ENCODE data around the gene PRMT7.

PRMT7 gene

GRCh38 chr16:68401871-68402747 lies 91.3 kb downstream of the PRMT7 start:
- TF ChIP-seq CTCF (conservative IDR thresholded peaks at IDR 0.05; ENCODE audit: low read length), result no peak
- H3K4me3 ChIP-seq (ENCODE audit: low read length), result no peak overlapping the region
- DNase-seq (ENCODE audit: low read depth), result peak; percentile 75

- H3K4me3 ChIP-seq (ENCODE audit: low read length), result no peak overlapping the region
- no peak for TF ChIP-seq CTCF (conservative IDR thresholded peaks at IDR 0.05; ENCODE audit: low read length)
- DNase-seq (ENCODE audit: low read depth), result no peak
Measured at GRCh38 chr16:68402748-68403040, 91.9 kb downstream of the PRMT7 start.

GRCh38 chr16:68403177-68403576 lies 92.4 kb downstream of the PRMT7 start:
- no peak for TF ChIP-seq CTCF (conservative IDR thresholded peaks at IDR 0.05; ENCODE audit: low read length)
- H3K4me3 ChIP-seq (ENCODE audit: low read length), result no peak overlapping the region
- no peak for DNase-seq (ENCODE audit: low read depth)

- no peak for DNase-seq (ENCODE audit: low read depth)
- no peak overlapping the region for H3K4me3 ChIP-seq (ENCODE audit: low read length)
- TF ChIP-seq CTCF (conservative IDR thresholded peaks at IDR 0.05; ENCODE audit: low read length), result no peak
Measured at GRCh38 chr16:68403704-68404103, 92.9 kb downstream of the PRMT7 start.

- no peak for TF ChIP-seq CTCF (conservative IDR thresholded peaks at IDR 0.05; ENCODE audit: low read length)
- no peak for DNase-seq (ENCODE audit: low read depth)
- no peak overlapping the region for H3K4me3 ChIP-seq (ENCODE audit: low read length)
Measured at GRCh38 chr16:68404736-68405345, 94.0 kb downstream of the PRMT7 start.

GRCh38 chr16:68406458-68407152 lies 95.8 kb downstream of the PRMT7 start:
- H3K4me3 ChIP-seq (ENCODE audit: low read length), result peak overlapping the region; percentile 42
- DNase-seq (ENCODE audit: low read depth), result peak; percentile 60
- no peak for TF ChIP-seq CTCF (conservative IDR thresholded peaks at IDR 0.05; ENCODE audit: low read length)
